ENCODE measurements around the gene SC5D.

The SC5D gene

GRCh38 chr11:121352251-121352891 is 59.8 kb downstream of the SC5D start:
- TF ChIP-seq CTCF (IDR thresholded peaks at IDR 0.05; ENCODE audit: insufficient read depth, low read length, missing control alignments): no peak
- no peak for DNase-seq (ENCODE audit: low read depth, low spot score)
- H3K4me3 ChIP-seq (ENCODE audit: low read depth, low read length): no peak overlapping the region
- CTCF ChIA-PET: no interaction called here
- POLR2A ChIA-PET: no interaction called here

- no peak overlapping the region for H3K4me3 ChIP-seq (ENCODE audit: low read depth, low read length)
- ChIA-PET POLR2A (no interaction called here), CTCF (no interaction called here)
- TF ChIP-seq CTCF (IDR thresholded peaks at IDR 0.05; ENCODE audit: insufficient read depth, low read length, missing control alignments): no peak
- DNase-seq (ENCODE audit: low read depth, low spot score): no peak
These were observed 61.6 kb downstream of the SC5D start for GRCh38 chr11:121354192-121354591.

GRCh38 chr11:121356357-121356756 is 63.8 kb downstream of the SC5D start:
- H3K4me3 ChIP-seq (ENCODE audit: low read depth, low read length): no peak overlapping the region
- no peak for TF ChIP-seq CTCF (IDR thresholded peaks at IDR 0.05; ENCODE audit: insufficient read depth, low read length, missing control alignments)
- ChIA-PET CTCF (interaction anchor here (1.4 kb wide), 1 partner anchor 11 kb away, joined by 4 read pairs; no protein-coding TSS in a partner anchor), POLR2A (no interaction called here)
- no peak for DNase-seq (ENCODE audit: low read depth, low spot score)
